ENCODE measurements around the gene STAM. TPM values are rescaled to one million over a fixed set of nuclear protein-coding genes. Genes with fewer than 3 reads are reported as not detected.
"Not testable (repeated sequence)": the region's sequence is repeated elsewhere in the genome, so short reads cannot be mapped to it uniquely, and the experiment has no call there.

STAM gene
- 18.8 TPM for polyA plus RNA-seq (2013, experiment 1 of 2; ENCODE audit: insufficient read length)
- polyA plus RNA-seq (2013, experiment 2 of 2; ENCODE audit: insufficient read length): 18.2 TPM

- peak; percentile 95 for DNase-seq
Measured at GRCh38 chr10:17643755-17644484, at the start of gene STAM. STAM (plus strand) TSS chr10:17644151; CDS start chr10:17644340, 189 bp downstream.

DNA sequence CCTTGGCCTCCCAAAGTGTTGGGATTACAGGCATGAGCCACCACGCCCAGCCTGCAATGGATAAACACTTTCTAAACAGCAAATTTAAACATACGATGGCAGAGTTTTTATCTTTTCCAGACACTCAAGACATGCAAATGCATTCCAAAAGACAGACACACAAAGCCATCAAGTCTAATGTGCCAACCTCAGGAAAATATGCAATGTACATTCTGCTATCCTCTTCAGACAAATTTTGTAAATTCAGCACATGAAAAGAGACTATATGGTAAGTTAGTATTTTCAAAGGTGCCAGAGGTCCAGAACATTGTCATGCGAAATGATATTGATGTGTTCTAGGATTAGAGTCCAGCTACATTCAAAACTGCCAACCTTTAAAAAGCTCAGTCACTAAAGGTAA lies 46.6 kb upstream of the STAM start:
- no peak for DNase-seq

DNA sequence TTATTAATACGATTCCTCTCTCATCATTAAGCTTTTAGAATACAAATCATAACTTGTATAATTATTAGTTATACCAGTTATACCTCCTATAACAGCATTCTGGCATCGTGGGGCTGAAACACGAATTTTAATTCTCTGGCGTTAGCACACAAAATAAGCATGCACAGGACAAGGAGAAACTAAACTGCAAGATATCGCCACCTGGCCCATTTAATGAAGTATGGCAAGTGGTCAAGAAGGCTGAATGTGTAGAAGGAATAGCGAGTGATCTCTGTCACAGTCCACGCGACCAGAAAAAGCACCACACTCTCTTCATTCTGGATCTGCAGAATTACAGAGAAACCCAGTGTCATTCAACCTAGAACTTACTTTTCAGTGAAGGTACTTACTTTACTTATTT lies 44.9 kb upstream of the STAM start:
- DNase-seq: peak; percentile 53

- DNase-seq: no peak
Measured at GRCh38 chr10:17605936-17606335, 38.0 kb upstream of the STAM start.

DNA sequence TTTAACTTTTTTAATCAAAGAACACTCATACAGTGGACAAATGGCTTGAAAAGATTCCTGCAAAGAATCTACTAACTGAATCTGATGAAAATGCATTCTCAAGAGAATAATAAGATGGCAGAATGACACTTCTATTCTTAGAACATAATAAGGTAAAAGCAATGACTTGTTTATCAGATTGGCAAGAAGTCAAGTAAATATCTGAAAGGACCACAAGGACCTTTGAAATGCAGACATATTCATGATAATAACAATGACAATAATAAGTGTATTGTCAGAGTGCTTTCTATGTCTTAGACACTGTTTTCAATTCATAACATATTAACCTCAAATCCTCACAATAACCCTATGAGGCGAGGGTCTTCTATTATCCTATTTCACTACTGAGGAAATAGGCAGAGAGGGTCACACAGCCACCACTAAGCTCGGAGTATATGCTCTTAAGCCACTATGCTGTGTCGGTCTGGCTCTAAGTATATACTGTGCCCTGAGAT lies 37.4 kb upstream of the STAM start:
- no peak for DNase-seq

GRCh38 chr10:17607060-17607459 lies 36.9 kb upstream of the STAM start:
- no peak for DNase-seq

GRCh38 chr10:17607603-17608332 lies 36.2 kb upstream of the STAM start:
- peak; percentile 53 for DNase-seq

DNA sequence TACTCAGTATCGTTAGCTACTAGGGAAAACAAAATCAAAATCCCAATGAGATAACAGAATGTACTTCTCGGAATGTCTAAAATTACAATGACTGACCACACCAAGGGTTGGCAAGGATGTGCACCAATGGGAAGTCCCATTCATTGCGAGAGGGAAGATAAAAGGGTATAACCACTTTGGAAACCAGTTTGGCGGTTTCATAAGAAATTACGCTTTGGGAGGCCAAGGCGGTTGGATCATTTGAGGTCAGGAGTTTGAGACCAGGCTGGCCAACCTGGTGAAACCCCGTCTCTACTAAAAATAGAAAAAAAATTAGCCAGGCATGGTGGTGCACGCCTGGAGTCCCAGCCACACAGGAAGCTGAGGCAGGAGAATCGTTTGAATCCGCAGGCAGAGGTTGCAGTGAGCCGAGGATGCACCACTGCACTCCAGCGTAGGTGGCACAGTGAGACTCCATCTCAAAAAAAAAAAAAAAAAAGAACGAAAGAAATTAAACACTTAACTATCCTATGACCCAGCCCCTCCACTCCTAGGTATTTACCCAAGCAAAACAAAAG lies 34.4 kb upstream of the STAM start:
- no peak for DNase-seq

GRCh38 chr10:17616403-17617030 lies 27.4 kb upstream of the STAM start:
- peak; percentile 47 for DNase-seq

DNA sequence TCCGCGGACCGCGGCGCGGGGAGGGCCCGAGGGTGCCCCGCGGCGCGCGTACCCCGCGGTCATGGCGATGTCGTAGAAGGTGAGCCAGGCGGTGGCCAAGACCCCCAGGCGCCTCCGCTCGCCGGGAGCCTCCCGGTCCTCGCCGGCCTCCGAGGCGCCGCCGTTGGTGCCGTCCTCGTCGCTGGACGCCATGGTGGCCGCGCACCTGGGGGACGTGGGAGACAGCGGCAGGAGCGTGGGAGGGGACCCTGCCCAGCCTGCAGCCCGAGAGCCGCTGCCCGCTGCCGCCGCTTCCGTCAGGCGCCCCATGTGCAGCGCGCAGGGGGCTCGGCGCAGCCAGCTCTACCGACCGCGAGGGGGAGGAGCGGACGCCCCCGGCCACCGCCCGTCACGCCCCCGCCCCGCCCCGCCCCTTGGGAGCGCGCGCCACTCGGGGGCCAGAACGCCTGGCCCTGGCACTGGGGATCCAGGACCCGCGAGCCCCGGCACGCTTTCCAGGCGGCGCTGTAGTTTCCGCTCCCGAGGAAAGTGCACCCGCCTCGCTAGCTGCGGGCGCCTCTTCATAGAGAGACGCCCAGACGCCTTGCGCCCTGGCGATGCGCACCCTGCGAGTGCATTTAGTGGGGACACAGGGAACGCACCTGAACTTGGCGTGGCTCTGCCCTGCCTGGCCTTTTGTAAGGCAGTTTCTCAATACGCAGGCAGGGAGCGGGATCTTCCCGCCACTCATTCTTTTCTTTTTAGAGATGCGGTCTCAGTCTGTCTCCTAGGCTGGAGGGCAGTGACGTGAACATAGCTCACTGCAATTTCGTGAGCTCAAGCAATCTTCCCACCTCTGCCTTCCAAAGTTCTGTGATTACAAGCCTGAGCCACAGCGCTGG lies 26.7 kb upstream of the STAM start, which contains the start of gene HACD1:
Gene HACD1 (minus strand): TSS at position 344 of the 881 bp plus-strand sequence. CDS start 35 bp downstream, at position 309.
- DNase-seq: peak; percentile 73

- DNase-seq: peak; percentile 21
Measured at GRCh38 chr10:17622061-17622460, 21.9 kb upstream of the STAM start.

DNA sequence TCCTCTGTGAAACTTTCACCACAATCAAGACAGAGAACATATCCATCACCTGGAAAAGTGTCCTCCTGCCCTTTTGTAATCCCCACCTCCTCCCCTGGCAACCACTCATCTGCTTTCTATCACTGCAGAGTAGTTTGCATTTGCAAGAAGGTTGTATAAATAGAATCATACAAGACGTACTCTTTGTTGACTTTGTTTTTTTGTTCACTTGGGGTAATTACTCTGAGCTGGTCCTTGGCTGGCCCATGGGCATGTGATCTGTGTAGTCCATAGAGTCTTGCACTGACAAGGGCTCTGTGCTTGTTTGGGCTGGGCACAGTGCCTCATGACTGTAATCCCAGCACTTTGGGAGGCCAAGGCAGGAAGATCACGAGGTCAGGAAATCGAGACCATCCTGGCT lies 19.0 kb upstream of the STAM start:
- DNase-seq: no peak

DNA sequence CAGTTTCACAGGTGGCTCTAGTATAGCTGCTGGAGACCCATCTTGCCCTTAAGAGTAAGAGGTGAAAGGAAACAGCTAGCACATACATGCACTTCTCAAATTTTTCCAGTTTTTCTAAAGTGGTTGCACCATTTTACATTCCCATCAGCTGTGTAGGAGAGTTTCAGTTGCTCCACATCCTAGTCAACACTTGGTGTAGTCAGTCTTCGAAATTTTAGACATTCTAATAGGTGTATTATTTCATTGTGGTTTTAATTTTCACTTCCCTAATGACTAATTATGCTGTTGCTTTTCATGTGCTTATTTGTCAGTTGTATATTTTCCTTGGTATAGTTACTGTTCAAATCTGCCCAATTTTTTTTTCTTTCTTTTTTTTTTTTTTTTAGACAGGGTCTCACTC lies 17.3 kb upstream of the STAM start:
- no peak for DNase-seq

DNA sequence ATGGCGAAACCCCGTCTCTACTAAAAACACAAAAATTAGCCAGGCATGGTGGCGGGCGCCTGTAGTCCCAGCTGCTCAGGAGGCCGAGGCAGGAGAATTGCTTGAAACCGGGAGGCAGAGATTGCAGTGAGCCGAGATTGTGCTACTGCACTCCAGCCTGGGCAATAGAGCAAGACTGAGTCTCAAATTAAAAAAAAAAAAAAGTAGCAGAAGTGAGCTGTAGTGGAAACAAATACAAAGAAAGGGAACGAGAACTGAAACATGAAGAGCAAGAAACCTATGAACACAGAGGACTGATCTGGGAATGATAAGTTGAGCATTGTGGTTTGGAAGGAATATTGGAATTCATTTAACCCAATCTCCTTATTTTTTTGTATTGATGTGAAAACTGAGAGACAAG lies 11.4 kb upstream of the STAM start:
- DNase-seq: not testable (repeated sequence)

DNA sequence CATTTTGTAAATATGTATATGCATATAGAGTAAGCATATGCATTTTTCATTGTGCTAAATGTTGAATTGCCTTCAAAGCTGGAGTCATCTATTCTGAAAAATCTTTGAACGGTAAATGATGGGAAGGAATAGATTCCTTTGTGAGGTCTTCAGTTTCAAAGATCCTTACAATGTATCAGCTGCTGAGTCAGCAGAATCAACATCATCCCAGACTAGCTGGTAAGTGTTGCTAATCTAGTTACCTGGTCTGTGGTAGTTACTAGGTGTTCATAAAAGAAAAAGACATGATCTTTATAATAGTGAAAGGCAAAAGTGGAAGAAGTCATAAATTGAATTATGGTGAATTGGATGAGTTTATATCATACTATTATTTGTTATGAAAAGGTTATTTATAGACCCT lies 10.6 kb upstream of the STAM start:
- no peak for DNase-seq

DNA sequence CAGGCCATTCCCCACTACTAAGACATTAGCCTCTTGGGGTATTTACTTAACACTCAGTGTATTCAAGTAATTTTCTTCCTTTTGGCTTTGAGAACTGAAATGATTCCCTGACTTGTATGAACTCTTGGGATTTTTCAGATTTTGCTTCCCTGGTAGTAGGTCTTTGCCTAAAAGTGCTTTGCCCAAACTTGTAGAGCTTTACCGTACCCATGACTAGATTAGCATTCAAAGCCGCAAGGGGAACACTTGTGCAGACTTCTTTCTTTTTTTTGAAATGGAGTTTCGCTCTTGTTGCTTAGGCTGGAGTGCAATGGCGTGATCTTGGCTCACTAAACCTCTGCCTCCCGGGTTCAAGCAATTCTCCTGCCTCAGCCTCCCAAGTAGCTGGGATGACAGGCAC lies 6.1 kb upstream of the STAM start:
- DNase-seq: no peak

GRCh38 chr10:17640331-17640816 lies 3.6 kb upstream of the STAM start:
- DNase-seq: no peak

DNA sequence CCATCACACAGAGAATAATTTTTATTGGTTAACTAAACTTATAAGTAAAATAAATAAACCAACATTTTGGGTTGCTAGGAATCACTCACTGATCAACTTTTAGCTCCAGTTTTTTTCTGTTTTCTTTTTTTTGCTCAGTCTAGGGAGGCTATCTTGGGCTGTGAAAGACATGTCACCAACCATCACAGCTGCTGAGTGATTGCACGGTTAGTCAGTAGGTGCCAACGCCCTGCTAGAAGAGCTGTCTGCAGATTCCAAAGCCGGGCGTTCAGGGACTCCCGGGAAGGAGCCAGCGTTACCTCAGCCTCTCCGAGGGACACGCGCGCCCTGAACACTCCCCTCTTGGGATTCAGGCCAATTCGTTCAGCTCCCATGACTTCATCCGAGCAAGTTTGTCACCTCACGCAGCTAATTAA lies 604 bp upstream of the STAM start:
- peak; percentile 81 for DNase-seq

DNA sequence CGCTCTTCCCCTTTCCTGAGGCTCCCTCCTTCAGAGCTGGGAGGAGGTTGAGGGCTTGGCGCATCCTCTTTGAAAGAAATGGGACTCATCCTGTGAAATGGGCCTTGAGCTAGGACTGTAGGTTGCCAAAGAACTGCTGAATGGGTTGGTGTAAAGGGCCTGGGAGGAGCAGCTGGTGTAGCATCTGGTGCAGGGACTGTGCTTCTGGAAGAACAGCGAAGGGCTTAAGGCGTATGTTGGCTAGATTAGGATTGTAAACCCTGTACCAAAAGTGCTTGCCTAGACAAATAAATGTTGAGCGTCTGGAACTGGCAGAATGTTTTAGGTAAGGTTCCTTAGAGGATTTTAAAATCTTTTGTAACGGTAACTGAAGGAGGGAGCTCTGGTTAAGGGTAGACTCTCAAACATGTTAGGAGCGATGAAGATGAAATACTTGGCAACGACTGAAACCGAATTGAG lies 563 bp downstream of the STAM start:
- DNase-seq: no peak

DNA sequence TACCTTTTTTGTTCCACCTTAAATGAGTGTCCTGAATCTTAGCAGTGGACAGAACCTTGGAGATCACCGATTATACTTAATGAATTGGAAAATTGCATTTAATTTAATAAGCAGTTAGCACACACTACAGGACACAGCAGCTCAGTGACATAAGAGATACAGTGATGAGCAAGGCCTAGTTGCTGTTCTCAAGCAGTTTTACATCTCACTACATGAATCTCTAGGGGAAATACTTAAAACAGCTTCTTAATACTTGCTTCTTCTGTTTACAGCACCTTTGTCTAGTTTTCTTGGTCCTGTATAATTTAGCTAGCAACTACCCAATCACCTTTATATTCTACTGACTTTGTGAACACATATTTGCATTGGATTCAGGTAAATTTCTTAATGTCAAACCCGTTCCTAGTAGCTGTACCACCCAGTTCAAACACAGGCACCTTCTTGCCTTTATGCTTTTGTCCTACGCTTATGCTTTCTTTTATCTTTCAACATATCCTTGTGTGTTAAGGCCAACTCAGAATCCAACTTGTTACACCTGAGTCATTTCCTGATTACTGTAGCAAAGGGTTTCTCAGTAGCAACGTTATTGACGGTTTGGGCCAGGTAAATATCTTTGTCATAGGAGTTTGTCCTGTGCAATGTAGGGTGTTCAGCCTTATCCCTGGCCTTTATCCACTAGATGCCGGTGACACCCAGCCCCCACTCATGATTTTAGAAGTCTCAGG lies 1.8 kb downstream of the STAM start:
- DNase-seq: no peak

DNA sequence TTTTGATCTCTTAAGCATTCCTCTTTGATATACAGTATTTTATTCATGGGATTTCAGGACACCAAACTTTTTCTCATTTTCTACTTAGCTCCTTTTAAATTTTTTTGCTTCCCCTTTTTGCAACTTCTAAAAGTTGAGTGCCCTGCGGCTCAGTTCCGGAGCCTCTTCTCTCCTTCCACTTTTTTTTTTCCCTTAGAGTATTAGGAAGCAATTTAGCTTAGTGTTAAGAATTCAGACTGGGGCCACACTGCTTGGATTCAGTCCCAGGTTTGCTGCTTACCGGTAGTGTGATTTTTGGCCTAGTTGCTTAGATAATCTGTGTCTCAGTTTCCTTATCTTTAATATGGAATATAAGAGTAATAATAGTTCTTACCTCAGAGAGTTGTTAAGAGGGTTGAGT lies 3.4 kb downstream of the STAM start:
- DNase-seq: no peak
